Esophagus muscularis mucosa (tissue), 4 donors: ENCODE data around the gene TUBD1. TPM values are rescaled to one million over a fixed set of nuclear protein-coding genes. Genes with fewer than 3 reads are reported as not detected.

Experiments
- DNase-seq: peaks from one replicate; pipeline ENCODE4 v3.0.0-alpha.2; 2017; ENCODE audit errors: extremely low spot score
- H3K27ac ChIP-seq, 4 donors: fragments of 200-600 bp; sonication (generic); replicated peaks in 1 of 4; 1 replicate in 3 of 4; 2 replicates in 1 of 4; pipeline ENCODE4 v1.5.1; 2016 to 2019; ENCODE audit warnings: mild to moderate bottlenecking in 1 of 4
- H3K27me3 ChIP-seq, 4 donors: fragments of 200-600 bp; sonication (generic); one replicate each; pipeline versions ENCODE4 v1.5.1 to v1.6.0; 2016 to 2019
- H3K36me3 ChIP-seq, 4 donors: fragments of 200-600 bp; sonication (generic); one replicate each; pipeline ENCODE4 v1.5.1; 2016 to 2019
- H3K4me1 ChIP-seq, 4 donors: fragments of 200-600 bp; sonication (generic); one replicate each; pipeline ENCODE4 v1.5.1; 2016 to 2019
- H3K4me3 ChIP-seq, 4 donors: fragments of 200-600 bp; sonication (generic); 1 replicate in 2 of 4; 2 replicates in 2 of 4; pipeline ENCODE4 v1.5.1; 2016 to 2019; ENCODE audit warnings: mild to moderate bottlenecking in 4 of 4, moderate library complexity in 1 of 4
- H3K9me3 ChIP-seq, 4 donors: fragments of 200-600 bp; sonication (generic); 1 replicate in 3 of 4; 2 replicates in 1 of 4; pipeline ENCODE4 v1.5.1; 2016 to 2019
- CTCF ChIP-seq, 3 experiments: fragments of 200-600 bp in 2 of 3; fragments of 450-650 bp in 1 of 3; sonication (generic) in 2 of 3; IDR thresholded peaks; one replicate each; pipeline ENCODE4 v1.5.1; 2017 to 2019; ENCODE audit warnings: antibody characterized with exemption in 3 of 3, mild to moderate bottlenecking in 2 of 3, moderate library complexity in 1 of 3
- EP300 ChIP-seq: sonication (generic); formaldehyde crosslinking; IDR thresholded peaks from one replicate; pipeline ENCODE4 v1.6.1; 2017; ENCODE audit warnings: antibody characterized with exemption
- POLR2A ChIP-seq: fragments of 450-650 bp; IDR thresholded peaks from one replicate; pipeline ENCODE4 v1.6.1; 2017; ENCODE audit warnings: antibody characterized with exemption, moderate library complexity, mild to moderate bottlenecking, low read depth
- POLR2AphosphoS5 ChIP-seq, 2 donors: sonication (generic); formaldehyde crosslinking; IDR thresholded peaks; one replicate each; pipeline ENCODE4 v1.6.1; 2017; ENCODE audit warnings: antibody characterized with exemption in 2 of 2
- WGBS: methylation state at CpG from one replicate; pipeline ENCODE4 v1.1.5; 2018; 5-methylcytosine and 5-hydroxymethylcytosine counted together
- intact Hi-C: fragments of 100-400 bp; cut with DNase I; formaldehyde crosslinking; loops from one replicate; pipeline ENCODE4 v1.15.1; 2023
- total RNA-seq, 4 donors: library from RNA; depleted of rRNA; stranded (reverse); fragments of >200 nt; gene quantifications; one replicate each; pipeline versions ENCODE4 v1.1.0 to v1.2.1, GENCODE V29; 2016

Gene TUBD1
- total RNA-seq, 4 donors from 2014 or later: 5.6 to 10.4 (median 7.0) TPM

- no peaks in the 10 kb centered on the region for H3K9me3 ChIP-seq
- peaks cover 0 to 9% (median 4%) of the 10 kb centered on the region in 4 donors for H3K36me3 ChIP-seq
- no peak for TF ChIP-seq CTCF (IDR thresholded peaks at IDR 0.05)
- no peak for TF ChIP-seq EP300
- TF ChIP-seq POLR2A: no peak
- no peak for TF ChIP-seq POLR2AphosphoS5 (IDR thresholded peaks at IDR 0.05)
- intact Hi-C loops: loop anchor here (5.0 kb wide), 1 partner anchor 40 kb away; no protein-coding TSS in a partner anchor
- WGBS: 83% methylated on average over 4 of the region's 4 CpGs
- peak overlapping the region; percentile 73 to 83 (median 78) for H3K27ac ChIP-seq
- H3K4me1 ChIP-seq: peaks cover 32 to 71% (median 69%) of the 10 kb centered on the region in 4 donors
- DNase-seq: no peak
- H3K4me3 ChIP-seq: no peak overlapping the region
- H3K27me3 ChIP-seq: no peaks in the 10 kb centered on the region
These were observed 65.9 kb downstream of the TUBD1 start for GRCh38 chr17:59826706-59827453.

- TF ChIP-seq EP300 (peak; percentile 91), CTCF (IDR thresholded peaks at IDR 0.05) (no peak), POLR2AphosphoS5 (IDR thresholded peaks at IDR 0.05) (peak; percentile 79 to 86), POLR2A (no peak)
- DNase-seq: no peak
These were observed 67.0 kb downstream of the TUBD1 start for GRCh38 chr17:59825533-59826322.

GRCh38 chr17:59815965-59816364 is 76.8 kb downstream of the TUBD1 start:
- Histone ChIP-seq H3K4me3 (no peak overlapping the region), H3K36me3 (peaks cover 0 to 45% (median 19%) of the 10 kb centered on the region in 4 donors), H3K27me3 (no peaks in the 10 kb centered on the region), H3K9me3 (no peaks in the 10 kb centered on the region), H3K27ac (peak overlapping the region in 3 of 4 donors; percentile 2 to 7 (median 5)), H3K4me1 (peaks cover 0 to 5% (median 0%) of the 10 kb centered on the region in 4 donors)
- WGBS: 90% methylated on average over 1 of the region's 1 CpG
- intact Hi-C loops: no loop called here
- DNase-seq: no peak
- TF ChIP-seq CTCF (IDR thresholded peaks at IDR 0.05) (no peak), POLR2A (no peak), POLR2AphosphoS5 (IDR thresholded peaks at IDR 0.05) (no peak), EP300 (no peak)

More at GRCh38 chr17:59825533-59826322, 67.0 kb downstream of the TUBD1 start:
- Histone ChIP-seq H3K4me3 (no peak overlapping the region), H3K27ac (peak overlapping the region; percentile 73 to 83 (median 78)), H3K27me3 (no peaks in the 10 kb centered on the region), H3K9me3 (no peaks in the 10 kb centered on the region), H3K4me1 (peaks cover 27 to 60% (median 57%) of the 10 kb centered on the region in 4 donors), H3K36me3 (peaks cover 0 to 15% (median 5%) of the 10 kb centered on the region in 4 donors)
- intact Hi-C loops: loop anchor here (5.0 kb wide), 1 partner anchor 38 kb away; no protein-coding TSS in a partner anchor
- 43% methylated on average over 5 of the region's 5 CpGs for WGBS

- Histone ChIP-seq H3K4me1 (peaks cover 0 to 5% (median 0%) of the 10 kb centered on the region in 4 donors), H3K36me3 (peaks cover 0 to 46% (median 19%) of the 10 kb centered on the region in 4 donors), H3K27me3 (no peaks in the 10 kb centered on the region), H3K4me3 (no peak overlapping the region), H3K27ac (peak overlapping the region in 1 of 4 donors; percentile 7), H3K9me3 (no peaks in the 10 kb centered on the region)
- no peak for TF ChIP-seq POLR2A
- TF ChIP-seq EP300: no peak
- no peak for TF ChIP-seq POLR2AphosphoS5 (IDR thresholded peaks at IDR 0.05)
- TF ChIP-seq CTCF (IDR thresholded peaks at IDR 0.05): no peak
- 88% methylated on average over 3 of the region's 3 CpGs for WGBS
- intact Hi-C loops: no loop called here
- no peak for DNase-seq
These were observed 78.1 kb downstream of the TUBD1 start for GRCh38 chr17:59814685-59815084.
